Measurements from ENCODE around the gene LRRC56. TPM values are rescaled to one million over a fixed set of nuclear protein-coding genes. Genes with fewer than 3 reads are reported as not detected.

LRRC56 gene
- total and polyA plus RNA-seq, 2 of the 13 experiments (the other 11 are each of a cell fraction or from before 2014, with no cell fraction given) = 0.11 to 0.29 TPM

- intact Hi-C loops (cut with micrococcal nuclease; ENCODE audit: unreplicated experiment) = no loop called here
- no peak overlapping the region for H3K27ac ChIP-seq (ENCODE audit: extremely low read length, insufficient read depth, low read length)
- no TSS peak for BruUV-seq (replicated peaks)
- POLR2A ChIA-PET = interaction anchor here (1.5 to 2.5 kb wide), 5 partner anchors 13 to 81 kb away, joined by 9 to 33 read pairs (median 27); partner anchors contain the start of gene LMNTD2
- peaks cover 65% of the 10 kb centered on the region for H3K4me1 ChIP-seq (ENCODE audit: insufficient read depth, low read length)
- peak overlapping the region; percentile 61 to 80 (median 66) for H3K4me3 ChIP-seq (replicated peaks in 1 of 3; ENCODE audit: insufficient read depth in 1 of 3, low read depth in 2 of 3, low read length in 3 of 3)
- ATAC-seq (peak; percentile 5), FAIRE-seq (no peak), DNase-seq (ENCODE audit: low spot score) (no peak)
- peaks cover 0 to 3% of the 10 kb centered on the region in 2 experiments; a peak in 1 of 5 replicates for H3K36me3 ChIP-seq (replicated peaks in 1 of 2; ENCODE audit: control insufficient read depth in 1 of 2, insufficient read depth in 2 of 2, low read length in 2 of 2)
- H4K20me1 ChIP-seq (ENCODE audit: insufficient read depth, low read length) = peaks cover 29% of the 10 kb centered on the region
- peak overlapping the region; percentile 99 for H3K4me2 ChIP-seq (ENCODE audit: low read depth, low read length)
- H3K9me3 ChIP-seq (ENCODE audit: low read length) = no peaks in the 10 kb centered on the region
- no peak for TF ChIP-seq MED1 (CRISPR knock-in tag; IDR thresholded peaks at IDR 0.05)
- TF ChIP-seq RFXANK (CRISPR knock-in tag; IDR thresholded peaks at IDR 0.05) = no peak
- TF ChIP-seq MYPOP (CRISPR knock-in tag; IDR thresholded peaks at IDR 0.05) = no peak
- TF ChIP-seq ZMAT5 (CRISPR knock-in tag; IDR thresholded peaks at IDR 0.05; ENCODE audit: borderline replicate concordance, low read depth) = no peak
- TF ChIP-seq NR2C2 (CRISPR knock-in tag; IDR thresholded peaks at IDR 0.05; ENCODE audit: borderline replicate concordance) = no peak
- TF ChIP-seq ZFX (CRISPR knock-in tag; IDR thresholded peaks at IDR 0.05; ENCODE audit: low read depth) = peak; percentile 15; the same call in 1 of the 2 replicates
- TF ChIP-seq ZNF605 (CRISPR knock-in tag; IDR thresholded peaks at IDR 0.05) = 0 out of 2 replicates have a peak, but pooled peaks have one; percentile 27
- TF ChIP-seq NPAS2 (CRISPR knock-in tag; IDR thresholded peaks at IDR 0.05; ENCODE audit: borderline replicate concordance) = no peak
- TF ChIP-seq ZNF691 (CRISPR knock-in tag; IDR thresholded peaks at IDR 0.05; ENCODE audit: borderline replicate concordance, low read depth) = 0 out of 2 replicates have a peak, but pooled peaks have one; percentile 9
- no peak for TF ChIP-seq ZNF652 (CRISPR knock-in tag; IDR thresholded peaks at IDR 0.05; ENCODE audit: borderline replicate concordance, low read depth)
- no peak for TF ChIP-seq MZF1 (CRISPR knock-in tag; IDR thresholded peaks at IDR 0.05; ENCODE audit: borderline replicate concordance)
- TF ChIP-seq ARNT2 (CRISPR knock-in tag; IDR thresholded peaks at IDR 0.05; ENCODE audit: low read depth) = no peak
- no peak for TF ChIP-seq HCFC1 (IDR thresholded peaks at IDR 0.05; ENCODE audit: low read depth, low read length)
- WGBS (ENCODE audit: low lambda C conversion rate) = under 1% methylated on average over 15 of the region's 25 CpGs
- no peak overlapping the region for H2AFZ ChIP-seq (ENCODE audit: low read length)
- in situ Hi-C loops (cut with HindIII; ENCODE audit: extremely low pct_ligation_motif_present, low pct_unique_long_range_greater_than_20kb) = no loop called here
- peaks cover 31% of the 10 kb centered on the region for H3K79me2 ChIP-seq (ENCODE audit: insufficient read depth, low read length)
- CTCF ChIA-PET (ENCODE audit: low intra/inter-chr PET ratio, low total read pairs) = no interaction called here
- peak overlapping the region; percentile 61 for H3K9ac ChIP-seq (ENCODE audit: insufficient read depth, low read depth, low read length)
- no peaks in the 10 kb centered on the region; a peak in 2 of 5 replicates for H3K27me3 ChIP-seq (ENCODE audit: control insufficient read depth in 1 of 2, insufficient read depth in 2 of 2, low read length in 2 of 2)
Measured at GRCh38 chr11:574632-575312, 37.4 kb downstream of the LRRC56 start.
